ENCODE results near the gene SURF2. TPM values are rescaled to one million over a fixed set of nuclear protein-coding genes. Genes with fewer than 3 reads are reported as not detected.
A peak's percentile ranks its signal among the peaks of the same experiment; 100 is the strongest.

SURF2 gene
- total and polyA plus RNA-seq, 3 experiments from 2014 or later: 34.9 to 46.6 (median 35.2) TPM

DNA sequence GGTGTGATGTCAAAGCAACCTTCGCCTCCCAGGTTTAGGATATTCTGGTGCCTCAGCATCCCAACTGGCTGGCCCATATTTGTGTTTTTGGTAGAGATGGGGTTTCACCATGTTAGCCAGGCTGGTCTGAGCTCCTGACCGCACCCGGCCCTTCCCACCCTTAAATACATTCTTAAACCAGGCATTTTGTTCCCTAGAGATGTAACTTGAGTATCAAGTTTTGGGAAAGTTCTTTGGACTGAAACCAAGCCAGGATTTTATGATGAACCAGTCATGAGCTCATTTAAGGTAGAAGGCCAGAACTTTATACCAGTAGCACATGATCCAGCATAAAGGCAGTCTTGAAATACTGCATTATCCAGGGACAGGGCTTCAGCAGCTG is 4.8 kb upstream of the SURF2 start:
- H3K4me1 Mint-ChIP-seq: peaks cover 29 to 52% (median 37%) of the 10 kb centered on the region in 3 donors
- peaks cover 0 to 6% of the 10 kb centered on the region in 2 donors for H3K27me3 Mint-ChIP-seq
- CTCF ChIA-PET: interaction anchor here (6.1 kb wide), 1 partner anchor 21 kb away, joined by 47 read pairs; no protein-coding TSS in a partner anchor
- peaks cover 46% of the 10 kb centered on the region for H3K36me3 ChIP-seq (ENCODE audit: insufficient read depth, low read length)
- H3K4me1 ChIP-seq (ENCODE audit: insufficient read depth, low read length): peaks cover 35% of the 10 kb centered on the region
- no peaks in the 10 kb centered on the region for H3K9me3 Mint-ChIP-seq
- no peak overlapping the region for H3K27ac ChIP-seq (ENCODE audit: low read depth, low read length)
- H3K36me3 Mint-ChIP-seq: peaks cover 7 to 68% (median 19%) of the 10 kb centered on the region in 3 donors
- POLR2A ChIA-PET: interaction anchor here (1.2 kb wide), 1 partner anchor 21 kb away, joined by 3 read pairs; no protein-coding TSS in a partner anchor
- peak overlapping the region in 2 of 7 donors; percentile 69 to 93 for H3K4me3 Mint-ChIP-seq
- H3K27ac Mint-ChIP-seq: peak overlapping the region in 1 of 8 donors; percentile 14
- H3K4me3 ChIP-seq (ENCODE audit: low read length): no peak overlapping the region
- no peaks in the 10 kb centered on the region for H3K9me3 ChIP-seq (ENCODE audit: low read length)
- no peak for DNase-seq
- no peaks in the 10 kb centered on the region for H3K27me3 ChIP-seq (ENCODE audit: insufficient read depth, low read length, poor library complexity, severe bottlenecking)

DNA sequence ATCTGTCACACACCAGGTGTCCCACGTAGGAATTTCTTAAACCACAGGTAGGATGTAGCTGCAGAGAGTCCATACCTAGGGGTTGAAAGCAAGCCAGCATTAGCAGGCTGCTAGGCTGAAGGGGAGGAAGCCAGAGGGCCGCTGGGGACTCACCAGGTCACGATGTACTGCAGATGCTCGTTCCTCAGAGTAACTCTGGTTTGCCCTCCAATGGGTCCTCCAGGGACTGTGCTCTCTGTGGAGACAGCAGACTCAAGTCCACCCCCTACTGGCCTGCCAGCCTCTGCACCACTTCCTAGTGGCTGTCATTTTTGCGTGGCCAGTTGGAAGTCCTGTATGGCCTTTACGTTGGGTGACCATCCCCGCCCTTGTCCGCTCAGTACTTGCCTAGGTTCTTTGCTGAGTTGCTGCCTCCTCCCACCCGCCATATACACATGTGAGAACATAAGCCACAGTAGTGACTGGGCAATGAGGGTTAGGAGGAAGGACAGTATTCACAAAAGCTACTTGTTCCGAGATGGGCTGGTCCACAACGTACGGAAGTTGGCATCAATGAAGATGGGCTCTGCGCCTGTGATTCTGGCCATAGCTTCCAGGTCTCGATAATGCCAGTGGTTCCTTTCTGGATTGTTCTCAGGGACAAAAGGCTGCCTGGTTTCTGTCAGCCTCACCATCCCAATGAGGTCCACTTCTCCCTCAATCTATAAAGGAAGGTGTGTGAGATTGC is 4.3 kb upstream of the SURF2 start:
- peaks cover 7 to 66% (median 19%) of the 10 kb centered on the region in 3 donors for H3K36me3 Mint-ChIP-seq
- no peak for DNase-seq
- peaks cover 32% of the 10 kb centered on the region for H3K4me1 ChIP-seq (ENCODE audit: insufficient read depth, low read length)
- no peak overlapping the region for H3K27ac ChIP-seq (ENCODE audit: low read depth, low read length)
- ChIA-PET POLR2A (interaction anchor here (1.2 kb wide), 1 partner anchor 22 kb away, joined by 3 read pairs; no protein-coding TSS in a partner anchor), CTCF (interaction anchor here (6.1 kb wide), 1 partner anchor 20 kb away, joined by 47 read pairs; no protein-coding TSS in a partner anchor)
- H3K4me3 ChIP-seq (ENCODE audit: low read length): no peak overlapping the region
- H3K36me3 ChIP-seq (ENCODE audit: insufficient read depth, low read length): peaks cover 46% of the 10 kb centered on the region
- peak overlapping the region in 2 of 7 donors; percentile 27 to 92 for H3K4me3 Mint-ChIP-seq
- peaks cover 24 to 49% (median 34%) of the 10 kb centered on the region in 3 donors for H3K4me1 Mint-ChIP-seq
- H3K27me3 ChIP-seq (ENCODE audit: insufficient read depth, low read length, poor library complexity, severe bottlenecking): no peaks in the 10 kb centered on the region
- no peaks in the 10 kb centered on the region for H3K9me3 ChIP-seq (ENCODE audit: low read length)
- no peaks in the 10 kb centered on the region for H3K9me3 Mint-ChIP-seq
- peak overlapping the region in 4 of 8 donors; percentile 25 to 70 (median 32) for H3K27ac Mint-ChIP-seq
- peaks cover 0 to 5% of the 10 kb centered on the region in 2 donors for H3K27me3 Mint-ChIP-seq

DNA sequence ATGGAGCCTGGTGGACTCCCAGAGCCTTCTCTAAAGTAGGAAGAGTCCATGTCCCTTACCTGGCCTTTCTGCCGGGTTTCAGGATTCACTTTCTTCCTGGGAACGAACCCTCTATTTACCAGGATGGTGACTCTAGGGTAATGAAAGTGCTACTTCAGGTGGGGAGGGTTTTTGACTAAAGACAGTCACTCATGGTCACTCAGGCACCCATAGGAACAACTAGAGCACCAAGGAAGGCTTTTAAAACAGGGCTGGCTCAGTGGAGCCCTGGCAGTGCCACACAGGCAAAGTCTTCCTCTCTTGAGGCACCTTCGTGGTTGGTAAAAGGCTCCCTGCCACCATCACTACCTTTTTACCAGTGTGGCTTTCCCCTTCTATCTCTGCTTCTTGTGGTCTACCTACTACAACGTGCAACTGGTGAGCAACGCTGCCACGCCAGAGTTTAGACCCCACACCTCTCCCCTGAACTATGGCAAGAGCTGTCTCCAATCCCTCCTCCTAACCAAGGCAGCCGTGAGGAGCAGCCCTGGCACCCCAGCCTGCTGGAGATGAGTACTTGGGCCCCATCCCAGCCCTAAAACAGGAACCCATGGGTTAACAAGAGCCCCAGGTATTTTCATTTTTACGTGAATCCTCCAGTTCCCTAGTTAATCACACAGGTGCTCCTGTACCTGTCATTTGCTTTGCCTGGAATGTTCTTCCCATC is 3.6 kb upstream of the SURF2 start:
- no peaks in the 10 kb centered on the region for H3K27me3 ChIP-seq (ENCODE audit: insufficient read depth, low read length, poor library complexity, severe bottlenecking)
- peaks cover 7 to 72% (median 19%) of the 10 kb centered on the region in 3 donors for H3K36me3 Mint-ChIP-seq
- H3K36me3 ChIP-seq (ENCODE audit: insufficient read depth, low read length): peaks cover 46% of the 10 kb centered on the region
- CTCF ChIA-PET: interaction anchor here (8.2 kb wide), 1 partner anchor 19 kb away, joined by 84 read pairs; no protein-coding TSS in a partner anchor
- POLR2A ChIA-PET: interaction anchor here (1.2 kb wide), 1 partner anchor 22 kb away, joined by 3 read pairs; no protein-coding TSS in a partner anchor
- no peaks in the 10 kb centered on the region for H3K9me3 ChIP-seq (ENCODE audit: low read length)
- H3K4me1 ChIP-seq (ENCODE audit: insufficient read depth, low read length): peaks cover 39% of the 10 kb centered on the region
- peaks cover 0 to 4% of the 10 kb centered on the region in 2 donors for H3K27me3 Mint-ChIP-seq
- no peaks in the 10 kb centered on the region for H3K9me3 Mint-ChIP-seq
- no peak overlapping the region for H3K27ac ChIP-seq (ENCODE audit: low read depth, low read length)
- no peak for DNase-seq
- H3K4me1 Mint-ChIP-seq: peaks cover 29 to 53% (median 38%) of the 10 kb centered on the region in 3 donors
- H3K4me3 Mint-ChIP-seq: peak overlapping the region in 2 of 7 donors; percentile 63 to 92
- H3K27ac Mint-ChIP-seq: peak overlapping the region in 5 of 8 donors; percentile 29 to 83 (median 70)
- H3K4me3 ChIP-seq (ENCODE audit: low read length): no peak overlapping the region

DNA sequence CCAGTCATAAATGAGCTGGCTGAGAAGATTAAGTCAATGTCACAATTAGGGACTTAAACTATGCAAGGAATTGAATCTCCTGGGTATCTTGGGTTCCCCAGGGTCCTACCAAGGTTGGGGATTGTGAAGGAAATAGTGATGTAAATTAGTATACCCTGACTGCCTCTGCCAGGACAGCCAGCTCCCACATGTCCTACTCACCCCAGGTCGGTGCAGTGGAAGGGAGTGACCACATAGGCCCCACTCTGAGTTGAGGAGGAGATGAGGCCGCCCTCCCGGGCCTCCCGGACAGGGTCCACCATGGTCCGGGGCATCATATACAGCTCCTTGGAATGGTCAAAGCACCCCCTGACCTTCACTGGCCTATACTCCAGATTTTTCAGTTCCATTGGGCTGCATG is 2.8 kb upstream of the SURF2 start:
- peaks cover 7 to 71% (median 19%) of the 10 kb centered on the region in 3 donors for H3K36me3 Mint-ChIP-seq
- H3K9me3 ChIP-seq (ENCODE audit: low read length): no peaks in the 10 kb centered on the region

DNA sequence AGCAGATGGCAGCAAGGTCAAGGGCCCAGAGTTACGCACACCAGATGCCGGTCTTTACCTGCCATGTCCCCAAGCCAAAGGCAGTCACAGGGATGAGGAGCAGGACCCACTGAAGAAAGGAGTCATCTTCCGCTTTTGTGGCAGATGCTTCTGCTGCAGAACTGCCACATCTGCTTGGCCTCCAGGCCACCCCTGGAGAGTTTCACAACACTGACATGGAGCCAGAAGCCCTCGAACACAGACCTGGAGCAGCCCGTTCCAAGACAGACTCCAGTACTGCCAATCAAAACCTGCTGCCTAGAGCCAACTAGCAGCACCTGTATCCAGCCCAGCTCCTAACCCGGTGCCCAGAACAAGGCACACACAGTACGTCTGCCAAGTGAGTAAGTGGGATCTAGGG is 1.6 kb upstream of the SURF2 start:
- no peaks in the 10 kb centered on the region for H3K9me3 Mint-ChIP-seq
- H3K9me3 ChIP-seq (ENCODE audit: low read length): no peaks in the 10 kb centered on the region
- no peaks in the 10 kb centered on the region for H3K27me3 ChIP-seq (ENCODE audit: insufficient read depth, low read length, poor library complexity, severe bottlenecking)
- no peak overlapping the region for H3K4me3 ChIP-seq (ENCODE audit: low read length)
- H3K4me3 Mint-ChIP-seq: peak overlapping the region; percentile 18 to 92 (median 86)
- H3K4me1 ChIP-seq (ENCODE audit: insufficient read depth, low read length): peaks cover 36% of the 10 kb centered on the region
- DNase-seq: no peak
- ChIA-PET POLR2A (interaction anchor here (1.4 to 5.9 kb wide), 3 partner anchors 8 to 20 kb away, joined by 3 to 58 read pairs (median 25); no protein-coding TSS in a partner anchor), CTCF (interaction anchor here (8.2 kb wide), 1 partner anchor 18 kb away, joined by 84 read pairs; no protein-coding TSS in a partner anchor)
- H3K36me3 Mint-ChIP-seq: peaks cover 4 to 68% (median 11%) of the 10 kb centered on the region in 3 donors
- no peak overlapping the region for H3K27ac ChIP-seq (ENCODE audit: low read depth, low read length)
- H3K27ac Mint-ChIP-seq: peak overlapping the region in 5 of 8 donors; percentile 32 to 82 (median 35)
- peaks cover 43% of the 10 kb centered on the region for H3K36me3 ChIP-seq (ENCODE audit: insufficient read depth, low read length)
- H3K27me3 Mint-ChIP-seq: peaks cover 0 to 3% of the 10 kb centered on the region in 2 donors
- H3K4me1 Mint-ChIP-seq: peaks cover 24 to 49% (median 32%) of the 10 kb centered on the region in 3 donors

More for the DNA sequence above, 2.8 kb upstream of the SURF2 start:
- Mint-ChIP-seq H3K9me3 (no peaks in the 10 kb centered on the region), H3K27me3 (peaks cover 0 to 3% of the 10 kb centered on the region in 2 donors), H3K4me1 (peaks cover 30 to 54% (median 38%) of the 10 kb centered on the region in 3 donors), H3K4me3 (peak overlapping the region in 1 of 7 donors; percentile 92), H3K27ac (peak overlapping the region in 3 of 8 donors; percentile 61 to 82 (median 64))
- no peak overlapping the region for H3K4me3 ChIP-seq (ENCODE audit: low read length)
- no peaks in the 10 kb centered on the region for H3K27me3 ChIP-seq (ENCODE audit: insufficient read depth, low read length, poor library complexity, severe bottlenecking)
- peaks cover 50% of the 10 kb centered on the region for H3K36me3 ChIP-seq (ENCODE audit: insufficient read depth, low read length)
- H3K27ac ChIP-seq (ENCODE audit: low read depth, low read length): no peak overlapping the region
- ChIA-PET CTCF (interaction anchor here (8.2 kb wide), 1 partner anchor 19 kb away, joined by 84 read pairs; no protein-coding TSS in a partner anchor), POLR2A (no interaction called here)
- peaks cover 47% of the 10 kb centered on the region for H3K4me1 ChIP-seq (ENCODE audit: insufficient read depth, low read length)
- DNase-seq: no peak

DNA sequence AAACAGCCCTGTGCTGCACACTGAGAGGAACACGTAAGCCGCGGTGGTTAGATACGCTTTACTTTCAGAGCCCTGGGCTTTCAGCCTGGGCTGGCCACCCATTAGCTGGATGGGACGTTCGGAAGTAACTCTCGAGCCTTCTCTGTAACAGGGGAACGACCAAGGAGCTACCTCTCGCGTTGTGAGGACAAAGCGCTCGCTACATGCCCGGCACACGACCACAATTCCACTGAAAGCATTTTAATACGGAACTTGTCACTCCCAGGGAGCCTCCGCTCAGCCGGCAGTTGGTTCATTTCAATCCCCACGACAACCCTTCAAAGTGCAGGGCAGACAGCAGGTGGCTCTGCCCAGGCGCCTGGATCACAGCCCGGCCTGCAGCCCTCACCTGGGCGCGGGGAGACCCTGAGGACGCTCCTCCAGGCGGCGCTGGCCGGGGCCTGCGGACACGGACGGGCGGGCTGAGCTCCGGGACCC is 431 bp upstream of the SURF2 start:
- peaks cover 35% of the 10 kb centered on the region for H3K4me1 ChIP-seq (ENCODE audit: insufficient read depth, low read length)
- Mint-ChIP-seq H3K27me3 (peaks cover 0 to 3% of the 10 kb centered on the region in 2 donors), H3K4me1 (peaks cover 23 to 41% (median 32%) of the 10 kb centered on the region in 3 donors), H3K36me3 (peaks cover 4 to 68% (median 11%) of the 10 kb centered on the region in 3 donors), H3K4me3 (peak overlapping the region; percentile 83 to 94 (median 87)), H3K27ac (peak overlapping the region; percentile 82 to 98 (median 92)), H3K9me3 (no peaks in the 10 kb centered on the region)
- H3K36me3 ChIP-seq (ENCODE audit: insufficient read depth, low read length): peaks cover 39% of the 10 kb centered on the region
- H3K4me3 ChIP-seq (ENCODE audit: low read length): peak overlapping the region; percentile 84
- H3K9me3 ChIP-seq (ENCODE audit: low read length): no peaks in the 10 kb centered on the region
- no peak for DNase-seq
- no peaks in the 10 kb centered on the region for H3K27me3 ChIP-seq (ENCODE audit: insufficient read depth, low read length, poor library complexity, severe bottlenecking)
- CTCF ChIA-PET: interaction anchor here (0.8 to 8.2 kb wide), 8 partner anchors 8 to 212 kb away, joined by 3 to 84 read pairs (median 4); partner anchors contain the start of genes MED22 and RPL7A
- H3K27ac ChIP-seq (ENCODE audit: low read depth, low read length): peak overlapping the region; percentile 78
- POLR2A ChIA-PET: interaction anchor here (0.8 to 5.9 kb wide), 8 partner anchors 8 to 20 kb away, joined by 3 to 58 read pairs (median 4); partner anchors contain the start of genes MED22, RPL7A and SURF6

DNA sequence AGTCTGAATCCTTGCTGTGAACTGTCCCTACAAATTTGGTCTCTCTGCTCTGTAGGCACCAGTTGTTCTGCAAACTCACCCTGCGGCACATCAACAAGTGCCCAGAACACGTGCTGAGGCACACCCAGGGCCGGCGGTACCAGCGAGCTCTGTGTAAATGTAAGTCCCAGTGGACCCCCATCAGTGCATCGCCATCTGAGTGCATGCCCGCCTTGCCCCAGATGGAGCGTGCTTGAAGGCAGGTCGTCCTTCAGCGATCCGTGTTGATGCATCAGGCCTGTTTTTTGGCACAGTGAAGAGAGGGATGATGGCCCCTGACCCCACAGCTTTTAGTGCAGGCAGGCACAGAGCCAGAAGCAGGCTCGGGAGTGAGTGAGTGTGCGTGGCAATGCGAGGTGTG is 1.3 kb downstream of the SURF2 start:
- Mint-ChIP-seq H3K4me3 (peak overlapping the region; percentile 68 to 94 (median 81)), H3K27ac (peak overlapping the region; percentile 17 to 90 (median 74)), H3K4me1 (peaks cover 25 to 54% (median 32%) of the 10 kb centered on the region in 3 donors), H3K9me3 (no peaks in the 10 kb centered on the region), H3K27me3 (peaks cover 0 to 3% of the 10 kb centered on the region in 2 donors), H3K36me3 (peaks cover 3 to 69% (median 4%) of the 10 kb centered on the region in 3 donors)
- Histone ChIP-seq H3K4me1 (ENCODE audit: insufficient read depth, low read length) (peaks cover 35% of the 10 kb centered on the region), H3K27ac (ENCODE audit: low read depth, low read length) (no peak overlapping the region), H3K36me3 (ENCODE audit: insufficient read depth, low read length) (peaks cover 39% of the 10 kb centered on the region), H3K9me3 (ENCODE audit: low read length) (no peaks in the 10 kb centered on the region), H3K4me3 (ENCODE audit: low read length) (peak overlapping the region; percentile 17), H3K27me3 (ENCODE audit: insufficient read depth, low read length, poor library complexity, severe bottlenecking) (no peaks in the 10 kb centered on the region)
- CTCF ChIA-PET: interaction anchor here (1.0 to 8.2 kb wide), 8 partner anchors 8 to 203 kb away, joined by 3 to 84 read pairs (median 5); no protein-coding TSS in a partner anchor
- POLR2A ChIA-PET: interaction anchor here (2.0 to 5.9 kb wide), 3 partner anchors 10 to 17 kb away, joined by 13 to 58 read pairs (median 25); partner anchors contain the start of genes MED22 and RPL7A
- no peak for DNase-seq
